NOMO-1 (cell line): Measurements from ENCODE around the gene CFAP73.
A peak's percentile ranks its signal among the peaks of the same experiment; 100 is the strongest.

Source experiments
- DNase-seq, 2 experiments: peaks; one replicate each; lab custom pipeline; 2025; ENCODE audit not compliant: unreplicated experiment in 2 of 2; lab: John Stamatoyannopoulos, UW

Gene CFAP73

DNA sequence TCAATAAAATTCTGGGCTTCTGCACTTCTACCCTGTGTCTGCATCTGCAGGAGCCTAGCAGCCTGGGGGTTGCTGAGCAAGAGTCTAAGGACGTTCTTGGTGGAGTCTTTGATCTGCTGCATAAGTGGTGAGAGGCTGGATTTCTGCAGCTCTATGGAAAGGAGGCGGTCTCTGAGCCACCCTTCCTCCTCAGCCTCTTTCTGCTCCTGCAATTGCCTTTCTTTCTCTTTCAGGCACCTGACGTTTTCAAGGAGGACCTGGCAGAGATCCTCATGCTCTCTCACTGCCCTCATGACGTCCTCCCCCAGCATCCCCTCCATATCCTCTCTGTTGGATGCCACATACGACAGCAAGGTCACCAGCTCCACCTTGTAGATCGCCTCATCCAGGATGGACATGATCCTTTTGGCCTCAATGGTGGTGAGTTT is 58.1 kb downstream of the CFAP73 start:
- peak; percentile 12 to 36 for DNase-seq

DNA sequence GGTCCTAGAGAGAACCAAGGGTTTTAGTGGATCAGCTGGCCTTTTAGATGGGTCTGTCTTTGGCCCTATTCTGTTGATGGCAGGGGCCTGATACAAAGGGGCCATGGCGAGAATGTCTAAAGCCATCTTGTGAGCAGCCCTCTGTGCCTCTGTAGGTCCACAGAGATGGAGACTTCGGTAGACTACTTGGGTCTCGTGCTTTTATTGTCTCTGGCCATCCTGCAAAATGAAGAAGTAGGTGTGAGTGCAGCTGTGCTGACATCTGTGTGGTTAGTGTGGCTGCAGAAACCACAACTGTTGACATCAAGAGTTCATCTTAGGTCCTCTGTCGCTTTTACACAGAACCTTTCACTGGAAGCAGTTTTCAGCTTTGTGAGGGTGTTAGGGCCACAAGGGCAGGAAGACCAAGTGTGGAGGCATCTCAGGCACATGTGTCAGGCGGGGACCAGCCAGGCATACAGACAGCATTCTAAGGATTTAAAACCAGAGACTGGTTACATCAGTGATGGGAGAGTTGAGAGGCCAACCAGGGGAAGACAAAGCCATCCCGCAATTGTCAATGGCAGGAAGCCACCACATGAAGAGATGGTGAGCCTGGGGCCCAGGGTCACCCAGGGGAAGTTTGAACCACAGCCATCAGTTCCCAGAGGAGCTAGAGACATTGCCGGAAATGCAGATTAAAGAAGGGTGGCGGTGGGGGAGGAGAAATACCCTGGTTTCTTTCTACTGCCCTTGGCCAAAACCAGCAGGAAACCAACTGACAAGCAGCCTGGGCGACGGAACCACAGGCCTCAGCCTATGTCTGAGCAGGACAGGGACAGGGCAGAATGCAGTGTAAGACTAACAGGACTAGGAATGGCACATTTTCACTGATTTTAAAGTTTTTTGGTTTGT is 58.8 kb downstream of the CFAP73 start:
- peak; percentile 96 to 98 for DNase-seq
